Panc1 (cell line): ENCODE results near the gene SLC6A6. TPM values are rescaled to one million over a fixed set of nuclear protein-coding genes. Genes with fewer than 3 reads are reported as not detected.

Experiments
- ATAC-seq: fragments of 200-7000 bp; cut with Tn5 transposase; 2 replicates; pipeline ENCODE4 v1.9.1; 2020; ENCODE audit warnings: mild to moderate bottlenecking, moderate library complexity
- BruUV-seq: library from RNA; stranded (reverse); fragments of 400-500 nt; replicated peaks from 2 replicates; lab custom pipeline; 2021; lab: Mats Ljungman, UMichigan
- CTCF ChIA-PET: fragments of 300-600 bp; sonication (Branson Sonifier 250); formaldehyde crosslinking; loops from one replicate; lab custom pipeline; 2022; ENCODE audit warnings: antibody characterized with exemption; lab: Charles Lee
- POLR2A ChIA-PET: fragments of 300-600 bp; sonication (Branson Sonifier 250); formaldehyde crosslinking; loops from one replicate; lab custom pipeline; 2022; ENCODE audit warnings: antibody characterized with exemption; lab: Charles Lee
- DNase-seq: peaks from one replicate; pipeline ENCODE4 v3.0.0-alpha.2; 2010; ENCODE audit warnings: low read depth, low spot score
- H3K27ac ChIP-seq: 2 replicates; pipeline ENCODE4 v1.5.1; 2011; ENCODE audit warnings: mild to moderate bottlenecking, low read length, inconsistent platforms
- H3K27me3 ChIP-seq: fragments of 200-500 bp; sonication (Bioruptor generic); 2 replicates; pipeline ENCODE4 v1.6.0; 2014; ENCODE audit warnings: low read length, inconsistent platforms; ENCODE audit not compliant: control insufficient read depth, insufficient read depth
- H3K36me3 ChIP-seq: fragments of 200-500 bp; sonication (Bioruptor generic); 2 replicates; pipeline ENCODE4 v1.5.1; 2014; ENCODE audit warnings: inconsistent platforms, mild to moderate bottlenecking, low read length, moderate library complexity; ENCODE audit not compliant: control insufficient read depth, insufficient read depth
- H3K4me1 ChIP-seq: 2 replicates; pipeline ENCODE4 v1.5.1; 2011; ENCODE audit warnings: inconsistent platforms, mild to moderate bottlenecking, low read length, moderate library complexity; ENCODE audit not compliant: control insufficient read depth, insufficient read depth
- H3K4me3 ChIP-seq, 2 experiments: 2 replicates each; pipeline ENCODE4 v1.5.1; 2011 to 2012; ENCODE audit warnings: low read depth in 2 of 2, low read length in 2 of 2, mild to moderate bottlenecking in 2 of 2, inconsistent platforms in 1 of 2, moderate library complexity in 1 of 2
- H3K9me3 ChIP-seq: fragments of 200-500 bp; sonication (Bioruptor generic); 2 replicates; pipeline ENCODE4 v1.5.1; 2014; ENCODE audit warnings: low read depth, mild to moderate bottlenecking, inconsistent platforms, low read length, moderate library complexity; ENCODE audit not compliant: control insufficient read depth, insufficient read depth
- CTCF ChIP-seq: fragments of 450-650 bp; IDR thresholded peaks from 2 replicates; pipeline ENCODE4 v1.5.1; 2017; ENCODE audit warnings: mild to moderate bottlenecking
- POLR2AphosphoS5 ChIP-seq: IDR thresholded peaks from 2 replicates; pipeline ENCODE4 v1.6.1; 2012; ENCODE audit warnings: mild to moderate bottlenecking, low read depth, low read length, moderate library complexity
- REST ChIP-seq, 2 experiments: IDR thresholded peaks; 2 replicates each; pipeline ENCODE4 v1.6.1; 2011 to 2012; ENCODE audit warnings: low read depth in 2 of 2, control low read depth in 1 of 2, low read length in 1 of 2, mild to moderate bottlenecking in 1 of 2, moderate library complexity in 1 of 2; ENCODE audit not compliant: insufficient read depth in 1 of 2
- SIN3A ChIP-seq: IDR thresholded peaks from 2 replicates; pipeline ENCODE4 v1.6.1; 2012; ENCODE audit warnings: low read depth, mild to moderate bottlenecking, low read length, moderate library complexity, borderline replicate concordance; ENCODE audit not compliant: insufficient read depth
- TCF7L2 ChIP-seq: IDR thresholded peaks from 2 replicates; pipeline ENCODE4 v1.6.1; 2011; ENCODE audit warnings: mild to moderate bottlenecking, low read depth, low read length, inconsistent platforms
- in situ Hi-C: cut with HindIII; loops from 2 replicates; pipeline ENCODE4 v1.10.0; 2016; ENCODE audit warnings: low sequenced_read_pairs, low pct_unique_long_range_greater_than_20kb
- intact Hi-C: fragments of 100-400 bp; cut with micrococcal nuclease; formaldehyde crosslinking; loops from one replicate; pipeline ENCODE4 v1.10.0; 2022; ENCODE audit not compliant: unreplicated experiment
- total RNA-seq: library from RNA; stranded (reverse); gene quantifications from one replicate; pipeline ENCODE4 v1.2.1, GENCODE V29; 2021; ENCODE audit not compliant: unreplicated experiment

SLC6A6 gene
- total RNA-seq, 1 experiment from 2014 or later: 61.0 TPM

- ChIA-PET POLR2A (no interaction called here), CTCF (no interaction called here)
- Histone ChIP-seq H3K4me1 (no peaks in the 10 kb centered on the region), H3K9me3 (no peaks in the 10 kb centered on the region), H3K36me3 (no peaks in the 10 kb centered on the region), H3K27me3 (no peaks in the 10 kb centered on the region), H3K4me3 (no peak overlapping the region), H3K27ac (no peak overlapping the region)
- no TSS peak for BruUV-seq
- TF ChIP-seq TCF7L2 (no peak), REST (IDR thresholded peaks at IDR 0.05; ENCODE audit: insufficient read depth in 1 of 2, low read depth in 2 of 2, low read length in 1 of 2) (no peak), SIN3A (no peak), POLR2AphosphoS5 (no peak), CTCF (no peak)
- DNase-seq (no peak), ATAC-seq (no peak)
- intact Hi-C loops: no loop called here
- in situ Hi-C loops: no loop called here
Measured at GRCh38 chr3:14512281-14512941, 110.0 kb downstream of the SLC6A6 start.

- Histone ChIP-seq H3K4me3 (no peak overlapping the region), H3K9me3 (no peaks in the 10 kb centered on the region), H3K27me3 (no peaks in the 10 kb centered on the region), H3K36me3 (no peaks in the 10 kb centered on the region), H3K4me1 (no peaks in the 10 kb centered on the region), H3K27ac (no peak overlapping the region)
- ATAC-seq: no peak
- no peak for DNase-seq
- TF ChIP-seq TCF7L2 (no peak), CTCF (no peak), POLR2AphosphoS5 (no peak), REST (IDR thresholded peaks at IDR 0.05; ENCODE audit: insufficient read depth in 1 of 2, low read depth in 2 of 2, low read length in 1 of 2) (no peak), SIN3A (no peak)
- ChIA-PET CTCF (no interaction called here), POLR2A (interaction anchor here (0.6 kb wide), 1 partner anchor 381 kb away, joined by 3 read pairs; no protein-coding TSS in a partner anchor)
- in situ Hi-C loops (no loop called here), intact Hi-C loops (no loop called here)
- no TSS peak for BruUV-seq
Measured at GRCh38 chr3:14512942-14513327, 110.5 kb downstream of the SLC6A6 start.
